ENCODE results near the gene CDHR1. TPM values are rescaled to one million over a fixed set of nuclear protein-coding genes. Genes with fewer than 3 reads are reported as not detected.

The CDHR1 gene
- total RNA-seq, 4 donors from 2014 or later, result 0.16 to 0.24 TPM; not detected in 2

GRCh38 chr10:84232376-84232775, 38.0 kb downstream of the CDHR1 start:
- ATAC-seq (ENCODE audit: low FRiP score) (no peak), DNase-seq (ENCODE audit: low spot score) (no peak)
- TF ChIP-seq CTCF (IDR thresholded peaks at IDR 0.05), result no peak

GRCh38 chr10:84233940-84234339, 39.6 kb downstream of the CDHR1 start:
- ATAC-seq (ENCODE audit: low FRiP score) (no peak), DNase-seq (ENCODE audit: low spot score) (no peak)
- TF ChIP-seq CTCF (IDR thresholded peaks at IDR 0.05), result no peak

DNA sequence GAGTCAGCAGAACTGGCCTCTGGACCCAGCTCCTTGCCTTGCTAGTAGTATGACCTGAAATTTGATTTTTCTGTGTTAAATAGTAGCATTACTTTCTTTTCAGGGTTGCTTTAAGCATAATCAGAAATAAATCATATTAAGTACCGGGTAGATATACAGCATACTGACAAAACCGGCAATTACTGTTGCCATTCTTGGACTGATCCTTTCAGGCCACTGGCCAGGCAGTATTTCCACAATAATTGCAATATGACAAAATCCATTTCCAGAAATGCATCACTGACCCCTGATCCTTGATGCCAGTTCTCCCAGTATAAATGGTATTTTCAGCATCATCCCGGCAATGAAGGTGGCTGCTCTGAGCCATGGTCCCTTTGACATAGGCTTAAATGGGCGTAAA, 40.1 kb downstream of the CDHR1 start:
- ATAC-seq (ENCODE audit: low FRiP score), result no peak

DNA sequence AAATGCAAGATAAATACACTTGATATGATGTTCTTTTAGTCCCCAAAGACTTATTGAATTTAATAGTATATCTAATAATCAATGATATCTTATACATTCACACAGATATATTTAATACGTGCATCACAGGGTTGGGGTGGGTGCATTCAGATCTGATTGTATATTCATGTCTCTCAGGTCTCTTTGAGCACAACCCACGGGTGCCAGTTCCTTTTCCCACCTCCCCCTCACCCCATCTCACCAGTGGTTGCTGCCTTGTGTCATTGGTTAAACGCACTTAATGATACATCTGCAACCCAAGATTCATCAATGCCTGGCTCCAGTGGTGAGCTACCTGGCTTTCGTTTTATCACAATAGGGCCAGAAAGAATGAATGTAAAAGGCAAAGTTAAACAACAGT, 40.8 kb downstream of the CDHR1 start:
- DNase-seq (ENCODE audit: low spot score) (no peak), ATAC-seq (ENCODE audit: low FRiP score) (no peak)
- no peak for TF ChIP-seq CTCF (IDR thresholded peaks at IDR 0.05)

More for the DNA sequence above, 40.1 kb downstream of the CDHR1 start:
- no peak for DNase-seq (ENCODE audit: low spot score)
- TF ChIP-seq CTCF (IDR thresholded peaks at IDR 0.05), result no peak

DNA sequence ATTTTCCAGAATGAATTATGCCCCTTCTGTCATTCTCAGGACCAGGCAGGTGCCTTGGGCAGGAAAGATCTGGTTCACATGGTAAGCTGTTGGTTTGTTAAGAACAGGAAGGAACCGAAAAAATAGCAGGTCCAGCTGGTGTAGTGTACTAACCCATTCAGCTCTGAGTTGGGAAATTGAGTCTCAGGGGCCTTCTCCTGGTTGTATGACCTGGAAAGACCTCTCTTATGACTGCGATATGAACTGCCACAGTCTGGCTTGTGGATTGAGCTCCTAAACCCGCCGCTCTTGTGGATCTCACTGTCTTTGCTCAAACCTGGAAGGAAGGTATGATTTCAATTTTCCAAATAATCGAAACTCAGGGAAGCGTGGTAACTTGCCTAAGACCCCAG, 42.5 kb downstream of the CDHR1 start:
- ATAC-seq (ENCODE audit: low FRiP score), result no peak
- no peak for DNase-seq (ENCODE audit: low spot score)
- TF ChIP-seq CTCF (IDR thresholded peaks at IDR 0.05), result no peak

DNA sequence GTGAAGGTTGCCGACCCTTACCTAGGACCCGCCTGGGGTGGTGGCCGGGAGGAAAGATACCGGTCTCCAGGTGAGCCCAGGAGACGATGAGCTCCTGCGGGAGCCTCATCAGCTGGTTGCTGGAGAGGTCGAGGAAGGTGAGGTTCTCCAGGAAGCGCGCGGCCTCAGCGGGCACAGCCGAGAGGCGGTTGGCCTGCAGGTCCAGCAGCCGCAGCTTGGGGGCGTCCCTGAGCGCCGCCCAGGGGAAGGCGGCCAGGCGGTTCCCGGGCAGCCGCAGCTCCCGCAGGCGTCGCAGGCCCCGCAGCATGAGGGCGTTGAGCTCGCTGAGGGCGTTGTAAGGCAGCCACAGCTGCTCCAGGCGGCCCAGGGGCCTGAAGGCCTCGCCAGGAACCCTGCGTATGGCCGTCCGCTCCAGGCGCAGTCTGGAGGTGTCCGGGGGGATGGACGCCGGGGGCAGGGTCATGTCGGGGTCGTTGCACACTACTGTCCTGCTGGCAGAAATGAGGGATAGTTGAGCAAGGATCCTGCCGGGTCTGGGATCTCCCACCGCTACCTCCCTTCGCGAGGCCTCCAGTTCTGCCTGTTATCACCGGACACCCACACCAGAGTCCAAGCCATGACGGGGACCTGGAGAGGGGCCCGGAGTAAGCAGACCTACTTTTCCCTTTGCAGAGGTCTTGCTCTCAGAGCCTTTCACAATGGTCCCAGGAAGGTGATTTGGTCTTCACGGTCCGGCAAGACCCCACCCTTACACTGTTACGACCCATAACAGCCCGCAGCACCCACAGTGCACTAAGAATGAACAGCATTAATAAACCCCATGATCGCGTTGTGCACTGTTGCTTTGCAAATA, 43.1 kb downstream of the CDHR1 start:
- no peak for DNase-seq (ENCODE audit: low spot score)
- no peak for TF ChIP-seq CTCF (IDR thresholded peaks at IDR 0.05)
- ATAC-seq (ENCODE audit: low FRiP score), result no peak

GRCh38 chr10:84238909-84239308, 44.6 kb downstream of the CDHR1 start:
- TF ChIP-seq CTCF (IDR thresholded peaks at IDR 0.05), result no peak
- ATAC-seq (ENCODE audit: low FRiP score) (no peak), DNase-seq (ENCODE audit: low spot score) (no peak)

All from omental fat pad (tissue), 4 donors.